GM21576 (cell line): ENCODE data around the gene METTL9.

Experiments
- ATAC-seq: cut with Tn5 transposase; IDR thresholded peaks from one replicate; pipeline ENCODE4 v1.9.1; 2021; ENCODE audit warnings: mild to moderate bottlenecking, moderate library complexity; ENCODE audit not compliant: unreplicated experiment

The METTL9 gene

DNA sequence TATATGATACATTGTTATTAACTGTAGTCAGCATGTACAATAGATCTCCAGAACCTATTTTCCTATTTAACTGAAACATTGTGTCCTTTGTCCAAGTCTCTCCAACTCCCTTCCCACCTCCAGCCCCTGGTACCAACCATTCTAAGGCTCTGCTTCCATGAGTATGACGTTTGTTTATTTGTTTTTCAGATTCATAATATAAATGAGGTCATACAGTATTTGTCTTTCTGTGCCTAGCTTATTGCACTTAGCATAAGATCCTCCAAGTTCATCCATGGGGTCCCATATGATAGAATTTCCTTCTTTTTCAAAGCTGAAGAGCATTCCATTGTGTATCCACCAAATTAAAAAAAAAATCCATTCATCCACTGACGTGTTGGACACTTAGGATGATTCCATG, 103.8 kb downstream of the METTL9 start:
- ATAC-seq, result no peak

DNA sequence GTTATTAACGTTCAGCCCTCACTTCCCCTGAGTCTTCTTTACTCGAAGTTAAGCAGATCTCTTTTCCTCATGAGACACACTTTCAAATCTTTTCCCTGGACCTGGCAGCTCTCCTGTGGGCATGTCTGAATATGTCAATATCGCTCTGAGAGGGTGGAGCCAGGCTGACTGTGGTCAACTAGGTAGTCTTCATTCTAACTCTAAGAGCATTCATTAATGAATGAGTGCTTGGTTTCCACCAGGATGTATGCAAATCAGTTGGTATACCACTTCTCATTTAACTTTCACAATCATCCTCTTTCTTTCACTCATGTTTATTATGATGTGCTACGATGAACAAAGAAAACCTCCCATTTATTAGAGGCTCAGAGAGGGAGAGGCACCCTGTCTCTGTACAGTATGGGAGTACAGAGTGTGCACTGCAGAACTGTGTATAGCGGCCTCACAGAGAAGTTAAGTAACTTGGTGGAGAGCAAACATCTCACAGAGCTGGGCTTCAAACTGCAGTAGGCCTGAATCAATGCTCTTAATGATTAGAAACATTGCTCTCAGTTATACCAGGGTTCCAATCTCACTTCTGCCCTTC, 104.3 kb downstream of the METTL9 start:
- no peak for ATAC-seq

DNA sequence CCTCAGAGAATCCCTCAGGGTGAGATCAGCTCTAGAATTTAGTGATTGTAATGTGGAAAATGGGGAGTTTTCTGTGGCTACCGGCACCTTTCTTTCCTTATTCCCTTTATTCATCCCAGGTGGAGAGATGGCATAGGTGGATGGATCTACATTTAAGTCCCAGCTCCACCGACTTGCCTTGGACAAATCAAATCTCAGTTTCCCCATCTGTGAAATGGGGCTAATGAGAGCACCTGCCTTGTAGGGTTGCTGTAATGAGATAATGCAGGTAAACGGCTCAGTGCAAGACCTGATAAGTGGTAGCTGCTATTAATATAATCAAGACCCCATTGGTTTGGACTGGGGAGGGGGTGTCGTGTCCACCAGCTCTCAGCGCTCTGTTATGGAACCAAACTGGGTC, 104.9 kb downstream of the METTL9 start:
- no peak for ATAC-seq

DNA sequence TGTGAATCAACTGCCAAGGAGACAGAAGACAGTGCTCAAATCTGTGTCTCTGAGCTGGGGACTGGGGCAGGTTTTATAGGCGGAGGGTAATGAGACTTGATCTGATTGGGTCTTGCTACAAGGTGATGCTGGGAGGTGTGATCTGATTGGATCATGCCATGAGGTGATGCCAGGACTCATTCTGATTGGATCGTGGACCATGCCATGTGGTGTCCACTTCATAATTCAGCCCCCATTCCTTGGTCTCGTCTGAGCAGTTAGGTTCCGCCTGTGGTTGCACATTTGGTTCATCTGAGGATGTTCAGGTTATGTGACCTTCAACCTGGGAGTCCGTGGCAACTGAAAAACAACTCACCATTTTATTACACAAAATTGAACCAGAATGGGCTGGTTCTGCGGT, 105.4 kb downstream of the METTL9 start:
- ATAC-seq, result no peak
